ENCODE results near the gene KIF6.

DNA sequence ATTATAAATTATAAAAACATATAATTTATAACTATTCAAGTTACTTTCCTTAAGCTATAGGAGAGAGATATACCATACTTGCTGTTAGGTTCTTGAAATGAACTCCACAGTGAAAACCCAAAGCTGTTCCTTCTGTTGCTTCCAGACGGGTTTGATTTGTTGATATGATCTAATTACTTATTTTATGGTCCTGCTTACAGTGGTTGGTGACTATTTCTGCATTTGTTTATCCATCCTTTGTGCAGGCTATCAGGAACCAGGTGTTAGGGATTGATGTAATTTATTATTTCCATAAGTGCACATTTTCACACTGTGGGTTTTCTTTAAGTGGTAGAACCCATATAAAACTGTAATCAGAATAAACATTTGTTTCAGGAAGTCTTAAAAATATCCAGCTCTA lies 167.1 kb downstream of the KIF6 start:
- TF ChIP-seq, protein P1, sequence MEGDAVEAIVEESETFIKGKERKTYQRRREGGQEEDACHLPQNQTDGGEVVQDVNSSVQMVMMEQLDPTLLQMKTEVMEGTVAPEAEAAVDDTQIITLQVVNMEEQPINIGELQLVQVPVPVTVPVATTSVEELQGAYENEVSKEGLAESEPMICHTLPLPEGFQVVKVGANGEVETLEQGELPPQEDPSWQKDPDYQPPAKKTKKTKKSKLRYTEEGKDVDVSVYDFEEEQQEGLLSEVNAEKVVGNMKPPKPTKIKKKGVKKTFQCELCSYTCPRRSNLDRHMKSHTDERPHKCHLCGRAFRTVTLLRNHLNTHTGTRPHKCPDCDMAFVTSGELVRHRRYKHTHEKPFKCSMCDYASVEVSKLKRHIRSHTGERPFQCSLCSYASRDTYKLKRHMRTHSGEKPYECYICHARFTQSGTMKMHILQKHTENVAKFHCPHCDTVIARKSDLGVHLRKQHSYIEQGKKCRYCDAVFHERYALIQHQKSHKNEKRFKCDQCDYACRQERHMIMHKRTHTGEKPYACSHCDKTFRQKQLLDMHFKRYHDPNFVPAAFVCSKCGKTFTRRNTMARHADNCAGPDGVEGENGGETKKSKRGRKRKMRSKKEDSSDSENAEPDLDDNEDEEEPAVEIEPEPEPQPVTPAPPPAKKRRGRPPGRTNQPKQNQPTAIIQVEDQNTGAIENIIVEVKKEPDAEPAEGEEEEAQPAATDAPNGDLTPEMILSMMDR (IDR thresholded peaks at IDR 0.05) = no peak
- TF ChIP-seq POLR2A (IDR thresholded peaks at IDR 0.05) (no peak), POLR2AphosphoS5 (IDR thresholded peaks at IDR 0.05) (no peak)
